Midbrain (tissue), 1 donor: Measurements from ENCODE around the gene LILRB4.
"Not testable (repeated sequence)": the region's sequence is repeated elsewhere in the genome, so short reads cannot be mapped to it uniquely, and the experiment has no call there.

Experiments used
- DNase-seq: peaks from one replicate; lab custom pipeline; 2025; lab: John Stamatoyannopoulos, UW

The LILRB4 gene

GRCh38 chr19:54694648-54695047, 31.9 kb downstream of the LILRB4 start:
- DNase-seq, result no peak

- no peak for DNase-seq
These were observed 33.3 kb downstream of the LILRB4 start for GRCh38 chr19:54696117-54696548.

GRCh38 chr19:54696766-54697165, 34.0 kb downstream of the LILRB4 start:
- no peak for DNase-seq

GRCh38 chr19:54697716-54698115, 34.9 kb downstream of the LILRB4 start:
- DNase-seq, result not testable (repeated sequence)

GRCh38 chr19:54704928-54705327, 42.1 kb downstream of the LILRB4 start:
- no peak for DNase-seq

GRCh38 chr19:54707962-54708361, 45.2 kb downstream of the LILRB4 start:
- no peak for DNase-seq

- DNase-seq, result no peak
These were observed 46.0 kb downstream of the LILRB4 start for GRCh38 chr19:54708781-54709180.

GRCh38 chr19:54709212-54709948, 46.6 kb downstream of the LILRB4 start:
- DNase-seq, result no peak

- DNase-seq, result not testable (repeated sequence)
These were observed 47.2 kb downstream of the LILRB4 start for GRCh38 chr19:54709956-54710355.
